ENCODE measurements around the gene MEGF11. TPM values are rescaled to one million over a fixed set of nuclear protein-coding genes. Genes with fewer than 3 reads are reported as not detected.
A peak's percentile ranks its signal among the peaks of the same experiment; 100 is the strongest.

MEGF11 gene
- total RNA-seq, 6 experiments from 2014 or later: not detected

GRCh38 chr15:66027268-66027805 lies 226.2 kb downstream of the MEGF11 start:
- TF ChIP-seq, protein P1, sequence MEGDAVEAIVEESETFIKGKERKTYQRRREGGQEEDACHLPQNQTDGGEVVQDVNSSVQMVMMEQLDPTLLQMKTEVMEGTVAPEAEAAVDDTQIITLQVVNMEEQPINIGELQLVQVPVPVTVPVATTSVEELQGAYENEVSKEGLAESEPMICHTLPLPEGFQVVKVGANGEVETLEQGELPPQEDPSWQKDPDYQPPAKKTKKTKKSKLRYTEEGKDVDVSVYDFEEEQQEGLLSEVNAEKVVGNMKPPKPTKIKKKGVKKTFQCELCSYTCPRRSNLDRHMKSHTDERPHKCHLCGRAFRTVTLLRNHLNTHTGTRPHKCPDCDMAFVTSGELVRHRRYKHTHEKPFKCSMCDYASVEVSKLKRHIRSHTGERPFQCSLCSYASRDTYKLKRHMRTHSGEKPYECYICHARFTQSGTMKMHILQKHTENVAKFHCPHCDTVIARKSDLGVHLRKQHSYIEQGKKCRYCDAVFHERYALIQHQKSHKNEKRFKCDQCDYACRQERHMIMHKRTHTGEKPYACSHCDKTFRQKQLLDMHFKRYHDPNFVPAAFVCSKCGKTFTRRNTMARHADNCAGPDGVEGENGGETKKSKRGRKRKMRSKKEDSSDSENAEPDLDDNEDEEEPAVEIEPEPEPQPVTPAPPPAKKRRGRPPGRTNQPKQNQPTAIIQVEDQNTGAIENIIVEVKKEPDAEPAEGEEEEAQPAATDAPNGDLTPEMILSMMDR (IDR thresholded peaks at IDR 0.05): no peak
- Mint-ChIP-seq H3K27me3 (ENCODE audit: insufficient read depth) (peaks cover 25% of the 10 kb centered on the region), H3K9me3 (peaks cover 3% of the 10 kb centered on the region), H3K4me3 (no peak overlapping the region), H3K36me3 (ENCODE audit: low read depth) (no peaks in the 10 kb centered on the region), H3K4me1 (ENCODE audit: low read depth) (peaks cover 19% of the 10 kb centered on the region), H3K27ac (no peak overlapping the region)
- DNase-seq: no peak

DNA sequence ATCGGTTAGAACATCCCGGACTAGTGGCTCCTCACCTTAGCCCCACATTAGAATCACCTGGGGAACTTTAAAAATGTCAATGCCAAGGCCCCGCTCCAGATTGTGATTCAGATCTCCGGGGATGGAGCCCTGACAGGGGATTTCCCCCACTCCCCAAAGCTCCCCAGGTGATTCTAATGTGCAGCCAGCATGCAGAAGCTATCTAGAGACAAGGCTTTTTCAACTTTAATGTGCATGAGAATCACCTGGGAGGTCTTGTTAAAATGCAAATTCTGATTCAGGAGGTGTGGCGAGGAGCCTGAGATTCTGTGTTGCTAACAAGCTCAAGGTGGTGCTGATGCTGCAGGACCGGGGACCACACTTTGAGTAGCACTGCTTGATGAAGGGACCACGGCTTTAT lies 227.6 kb downstream of the MEGF11 start:
- peaks cover 27% of the 10 kb centered on the region for H3K27me3 Mint-ChIP-seq (ENCODE audit: insufficient read depth)
- H3K9me3 Mint-ChIP-seq: no peaks in the 10 kb centered on the region
- peaks cover 19% of the 10 kb centered on the region for H3K4me1 Mint-ChIP-seq (ENCODE audit: low read depth)
- no peak overlapping the region for H3K27ac Mint-ChIP-seq
- H3K36me3 Mint-ChIP-seq (ENCODE audit: low read depth): no peaks in the 10 kb centered on the region
- no peak for DNase-seq
- H3K4me3 Mint-ChIP-seq: no peak overlapping the region
- TF ChIP-seq, protein P1 (IDR thresholded peaks at IDR 0.05): no peak

DNA sequence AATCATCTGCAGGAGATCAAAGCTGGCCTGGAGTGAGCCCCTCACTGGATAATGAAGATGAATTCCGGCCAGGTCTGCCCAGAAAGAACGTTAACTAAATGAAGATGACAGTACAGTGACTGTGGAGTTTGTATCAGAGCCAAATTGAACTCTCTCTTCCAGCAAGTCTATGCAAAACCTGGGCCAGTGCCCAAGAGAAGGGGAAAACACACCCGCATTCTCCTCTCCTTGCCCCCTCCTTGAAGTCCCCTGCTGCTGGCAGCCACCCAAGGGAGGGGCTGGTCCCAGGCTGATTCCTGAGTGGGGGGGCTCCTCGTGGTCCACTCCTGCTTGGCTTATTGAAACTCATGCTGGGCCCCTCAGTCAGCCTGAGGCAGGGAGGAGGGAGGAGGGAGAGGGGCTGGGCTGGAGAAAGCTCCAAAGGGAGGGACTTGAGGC lies 228.5 kb downstream of the MEGF11 start:
- peaks cover 18% of the 10 kb centered on the region for H3K4me1 Mint-ChIP-seq (ENCODE audit: low read depth)
- peak; percentile 4 for DNase-seq
- TF ChIP-seq, protein P1 (IDR thresholded peaks at IDR 0.05): no peak
- H3K27ac Mint-ChIP-seq: no peak overlapping the region
- H3K9me3 Mint-ChIP-seq: no peaks in the 10 kb centered on the region
- no peaks in the 10 kb centered on the region for H3K36me3 Mint-ChIP-seq (ENCODE audit: low read depth)
- peaks cover 28% of the 10 kb centered on the region for H3K27me3 Mint-ChIP-seq (ENCODE audit: insufficient read depth)
- no peak overlapping the region for H3K4me3 Mint-ChIP-seq

GRCh38 chr15:66024116-66024515 lies 229.4 kb downstream of the MEGF11 start:
- Mint-ChIP-seq H3K4me1 (ENCODE audit: low read depth) (peaks cover 13% of the 10 kb centered on the region), H3K27ac (no peak overlapping the region), H3K9me3 (no peaks in the 10 kb centered on the region), H3K36me3 (ENCODE audit: low read depth) (no peaks in the 10 kb centered on the region), H3K27me3 (ENCODE audit: insufficient read depth) (peaks cover 26% of the 10 kb centered on the region), H3K4me3 (no peak overlapping the region)
- TF ChIP-seq, protein P1 (IDR thresholded peaks at IDR 0.05): no peak
- no peak for DNase-seq

DNA sequence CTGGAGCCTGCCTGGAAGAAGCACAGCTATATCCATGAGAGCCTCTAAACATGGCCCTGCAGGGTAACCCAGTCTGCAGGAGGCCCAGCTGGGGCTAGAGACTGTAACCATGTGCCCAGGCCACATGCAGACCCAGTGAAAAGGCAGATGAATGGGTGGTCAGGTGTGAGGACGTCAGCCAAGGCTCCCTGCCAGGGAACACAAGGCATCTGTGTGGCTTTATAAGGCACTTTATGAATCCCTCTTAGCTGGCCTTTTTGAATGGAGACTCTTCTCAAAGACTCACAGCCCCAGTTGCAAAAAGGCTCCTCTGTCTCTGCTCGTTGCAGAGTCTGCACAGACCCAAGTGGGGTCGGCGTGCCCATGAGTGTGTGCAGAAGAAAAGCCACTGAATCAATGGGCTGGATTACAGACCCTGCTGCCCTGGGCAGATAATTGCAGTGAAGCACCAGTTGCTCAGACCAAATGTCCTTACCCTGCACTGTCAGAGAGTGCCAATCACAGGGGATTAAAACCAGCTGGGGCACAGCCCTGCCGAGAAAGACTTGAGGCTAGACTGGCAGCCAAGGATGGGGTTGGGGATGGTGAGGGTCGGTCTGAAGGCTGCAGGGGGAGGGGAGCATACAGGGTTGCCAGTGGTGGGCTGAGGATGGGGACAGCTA lies 230.1 kb downstream of the MEGF11 start:
- TF ChIP-seq, protein P1 (IDR thresholded peaks at IDR 0.05): no peak
- no peak for DNase-seq
- Mint-ChIP-seq H3K4me3 (no peak overlapping the region), H3K9me3 (no peaks in the 10 kb centered on the region), H3K27me3 (ENCODE audit: insufficient read depth) (peaks cover 29% of the 10 kb centered on the region), H3K27ac (no peak overlapping the region), H3K36me3 (ENCODE audit: low read depth) (no peaks in the 10 kb centered on the region), H3K4me1 (ENCODE audit: low read depth) (peaks cover 13% of the 10 kb centered on the region)

All from HFFc6 (cell line).